ENCODE results near the gene PHF14.

DNA sequence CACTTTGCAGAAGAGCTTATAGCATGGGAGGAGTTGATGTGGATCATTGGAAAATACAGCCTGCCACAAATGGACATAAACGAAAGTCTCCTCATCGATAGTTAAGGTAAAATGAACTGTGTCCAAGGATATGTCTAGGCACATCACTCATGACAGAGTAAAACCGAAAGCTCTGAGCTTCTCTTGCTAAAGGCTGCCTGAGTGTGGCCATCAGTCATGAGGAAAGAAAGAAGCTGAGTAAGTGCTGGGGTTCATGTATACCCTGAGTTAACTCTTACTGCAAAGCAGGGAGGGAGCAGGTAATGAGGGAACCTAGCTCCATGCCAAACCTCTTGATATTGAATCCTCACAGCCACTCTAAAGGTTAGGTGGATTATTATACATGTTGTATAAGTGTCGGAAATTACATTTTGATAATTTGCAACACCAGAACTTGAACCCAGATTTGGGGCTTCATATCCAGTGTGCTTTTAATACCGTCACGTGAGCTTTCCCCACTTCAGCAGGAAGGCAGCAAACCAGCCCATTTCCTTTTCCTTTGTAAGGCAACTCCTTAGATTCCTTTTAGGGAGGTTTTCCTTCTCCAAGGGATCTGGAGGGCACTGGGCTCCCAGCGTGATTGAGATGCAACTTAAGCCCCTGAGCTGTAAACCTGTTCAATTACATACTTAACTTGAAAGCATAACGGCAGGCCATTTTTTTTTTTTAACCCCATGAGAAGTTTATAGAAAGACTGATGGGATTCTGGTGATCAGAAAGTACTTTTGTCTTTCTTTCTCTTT, 215.0 kb downstream of the PHF14 start:
- TF ChIP-seq, protein P1, sequence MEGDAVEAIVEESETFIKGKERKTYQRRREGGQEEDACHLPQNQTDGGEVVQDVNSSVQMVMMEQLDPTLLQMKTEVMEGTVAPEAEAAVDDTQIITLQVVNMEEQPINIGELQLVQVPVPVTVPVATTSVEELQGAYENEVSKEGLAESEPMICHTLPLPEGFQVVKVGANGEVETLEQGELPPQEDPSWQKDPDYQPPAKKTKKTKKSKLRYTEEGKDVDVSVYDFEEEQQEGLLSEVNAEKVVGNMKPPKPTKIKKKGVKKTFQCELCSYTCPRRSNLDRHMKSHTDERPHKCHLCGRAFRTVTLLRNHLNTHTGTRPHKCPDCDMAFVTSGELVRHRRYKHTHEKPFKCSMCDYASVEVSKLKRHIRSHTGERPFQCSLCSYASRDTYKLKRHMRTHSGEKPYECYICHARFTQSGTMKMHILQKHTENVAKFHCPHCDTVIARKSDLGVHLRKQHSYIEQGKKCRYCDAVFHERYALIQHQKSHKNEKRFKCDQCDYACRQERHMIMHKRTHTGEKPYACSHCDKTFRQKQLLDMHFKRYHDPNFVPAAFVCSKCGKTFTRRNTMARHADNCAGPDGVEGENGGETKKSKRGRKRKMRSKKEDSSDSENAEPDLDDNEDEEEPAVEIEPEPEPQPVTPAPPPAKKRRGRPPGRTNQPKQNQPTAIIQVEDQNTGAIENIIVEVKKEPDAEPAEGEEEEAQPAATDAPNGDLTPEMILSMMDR (IDR thresholded peaks at IDR 0.05) = no peak
- TF ChIP-seq EZH2 (IDR thresholded peaks at IDR 0.05; ENCODE audit: borderline replicate concordance, insufficient read depth, low read depth, low read length, poor library complexity, severe bottlenecking) = no peak
